ENCODE data around the gene CD226. TPM values are rescaled to one million over a fixed set of nuclear protein-coding genes. Genes with fewer than 3 reads are reported as not detected.

CD226 gene
- total and polyA plus RNA-seq, 2 of the 13 experiments (the other 11 are each of a cell fraction or from before 2014, with no cell fraction given), result 0.13 to 0.77 TPM

GRCh38 chr18:69958422-69958821 lies 10.7 kb upstream of the CD226 start (continued):
- TF ChIP-seq SNAPC4 (CRISPR knock-in tag; IDR thresholded peaks at IDR 0.05), result no peak
- no peak for TF ChIP-seq ZNF556 (CRISPR knock-in tag; IDR thresholded peaks at IDR 0.05; ENCODE audit: borderline replicate concordance)
- no peak for TF ChIP-seq ZNF879 (CRISPR knock-in tag; IDR thresholded peaks at IDR 0.05)
- no peak for TF ChIP-seq NFYB (CRISPR knock-in tag; IDR thresholded peaks at IDR 0.05)
- TF ChIP-seq SUZ12 (IDR thresholded peaks at IDR 0.05; ENCODE audit: low read depth, low read length), result no peak
- TF ChIP-seq SYNCRIP (IDR thresholded peaks at IDR 0.05; ENCODE audit: insufficient read depth, low read depth, low read length), result no peak
- TF ChIP-seq CBX1 (IDR thresholded peaks at IDR 0.05; ENCODE audit: low read depth), result no peak

GRCh38 chr18:69957747-69958146 lies 10.1 kb upstream of the CD226 start:
- Histone ChIP-seq H3K4me2 (ENCODE audit: low read depth, low read length) (no peak overlapping the region), H2AFZ (ENCODE audit: low read length) (no peak overlapping the region), H3K27ac (ENCODE audit: extremely low read length, insufficient read depth, low read length) (no peak overlapping the region), H3K27me3 (ENCODE audit: control insufficient read depth in 1 of 2, insufficient read depth in 2 of 2, low read length in 2 of 2) (no peaks in the 10 kb centered on the region), H3K9me3 (ENCODE audit: low read length) (no peaks in the 10 kb centered on the region), H3K36me3 (replicated peaks in 1 of 2; ENCODE audit: control insufficient read depth in 1 of 2, insufficient read depth in 2 of 2, low read length in 2 of 2) (no peaks in the 10 kb centered on the region), H4K20me1 (ENCODE audit: insufficient read depth, low read length) (no peaks in the 10 kb centered on the region), H3K4me3 (replicated peaks in 1 of 3; ENCODE audit: insufficient read depth in 1 of 3, low read depth in 2 of 3, low read length in 3 of 3) (no peak overlapping the region), H3K4me1 (ENCODE audit: insufficient read depth, low read length) (peaks cover 8% of the 10 kb centered on the region; the same call in 1 of the 2 replicates), H3K79me2 (ENCODE audit: insufficient read depth, low read length) (no peaks in the 10 kb centered on the region), H3K9ac (ENCODE audit: insufficient read depth, low read depth, low read length) (no peak overlapping the region)
- ChIA-PET POLR2A (no interaction called here), CTCF (ENCODE audit: low intra/inter-chr PET ratio, low total read pairs) (no interaction called here)
- BruUV-seq (replicated peaks), result no TSS peak
- intact Hi-C loops (cut with micrococcal nuclease; ENCODE audit: unreplicated experiment), result no loop called here
- in situ Hi-C loops (cut with HindIII; ENCODE audit: extremely low pct_ligation_motif_present, low pct_unique_long_range_greater_than_20kb), result no loop called here
- DNase-seq (ENCODE audit: low spot score) (no peak), ATAC-seq (no peak), FAIRE-seq (no peak)
- WGBS (ENCODE audit: low lambda C conversion rate), result 93% methylated on average over 2 of the region's 3 CpGs
- TF ChIP-seq NCOR1 (IDR thresholded peaks at IDR 0.05; ENCODE audit: borderline replicate concordance, low read length), result no peak
- no peak for TF ChIP-seq PATZ1 (CRISPR knock-in tag; IDR thresholded peaks at IDR 0.05)
- TF ChIP-seq ZNF619 (CRISPR knock-in tag; IDR thresholded peaks at IDR 0.05), result no peak
- TF ChIP-seq ARID5B (CRISPR knock-in tag; IDR thresholded peaks at IDR 0.05), result no peak
- TF ChIP-seq CAMTA2 (CRISPR knock-in tag; IDR thresholded peaks at IDR 0.05; ENCODE audit: borderline replicate concordance), result no peak
